ENCODE measurements around the gene HS3ST3A1.
A peak's percentile ranks its signal among the peaks of the same experiment; 100 is the strongest.

The HS3ST3A1 gene

GRCh38 chr17:13495423-13495822 lies 106.3 kb downstream of the HS3ST3A1 start:
- in situ Hi-C loops (cut with HindIII; ENCODE audit: low sequenced_read_pairs) = no loop called here
- no peak for DNase-seq (ENCODE audit: low read depth)
- H3K4me3 ChIP-seq (ENCODE audit: low read depth, low read length) = no peak overlapping the region
- TF ChIP-seq, protein P1, sequence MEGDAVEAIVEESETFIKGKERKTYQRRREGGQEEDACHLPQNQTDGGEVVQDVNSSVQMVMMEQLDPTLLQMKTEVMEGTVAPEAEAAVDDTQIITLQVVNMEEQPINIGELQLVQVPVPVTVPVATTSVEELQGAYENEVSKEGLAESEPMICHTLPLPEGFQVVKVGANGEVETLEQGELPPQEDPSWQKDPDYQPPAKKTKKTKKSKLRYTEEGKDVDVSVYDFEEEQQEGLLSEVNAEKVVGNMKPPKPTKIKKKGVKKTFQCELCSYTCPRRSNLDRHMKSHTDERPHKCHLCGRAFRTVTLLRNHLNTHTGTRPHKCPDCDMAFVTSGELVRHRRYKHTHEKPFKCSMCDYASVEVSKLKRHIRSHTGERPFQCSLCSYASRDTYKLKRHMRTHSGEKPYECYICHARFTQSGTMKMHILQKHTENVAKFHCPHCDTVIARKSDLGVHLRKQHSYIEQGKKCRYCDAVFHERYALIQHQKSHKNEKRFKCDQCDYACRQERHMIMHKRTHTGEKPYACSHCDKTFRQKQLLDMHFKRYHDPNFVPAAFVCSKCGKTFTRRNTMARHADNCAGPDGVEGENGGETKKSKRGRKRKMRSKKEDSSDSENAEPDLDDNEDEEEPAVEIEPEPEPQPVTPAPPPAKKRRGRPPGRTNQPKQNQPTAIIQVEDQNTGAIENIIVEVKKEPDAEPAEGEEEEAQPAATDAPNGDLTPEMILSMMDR (IDR thresholded peaks at IDR 0.05; ENCODE audit: low read depth, low read length, missing control alignments) = no peak

DNA sequence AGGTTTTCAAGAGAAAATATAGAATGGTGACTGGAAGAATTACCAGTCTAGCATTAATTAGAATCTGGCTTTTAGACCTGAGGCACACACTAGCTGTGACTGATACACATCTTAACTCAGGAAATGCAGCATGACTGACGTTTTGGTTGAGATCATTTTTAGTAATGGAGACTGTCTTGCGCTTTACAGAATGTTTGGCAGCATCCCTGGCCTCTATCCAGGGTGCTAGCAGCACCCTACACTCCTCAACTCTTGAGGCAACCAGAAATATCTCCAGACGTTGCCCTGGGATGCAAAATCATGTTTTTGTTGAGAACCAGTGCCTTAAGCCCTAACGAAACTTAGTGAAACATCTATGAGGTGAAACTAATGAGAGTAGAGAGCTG lies 109.0 kb downstream of the HS3ST3A1 start:
- DNase-seq (ENCODE audit: low read depth) = no peak
- in situ Hi-C loops (cut with HindIII; ENCODE audit: low sequenced_read_pairs) = loop anchor here (5.0 kb wide), 1 partner anchor 85 kb away; no protein-coding TSS in a partner anchor
- TF ChIP-seq, protein P1 (IDR thresholded peaks at IDR 0.05; ENCODE audit: low read depth, low read length, missing control alignments) = no peak
- no peak overlapping the region for H3K4me3 ChIP-seq (ENCODE audit: low read depth, low read length)

DNA sequence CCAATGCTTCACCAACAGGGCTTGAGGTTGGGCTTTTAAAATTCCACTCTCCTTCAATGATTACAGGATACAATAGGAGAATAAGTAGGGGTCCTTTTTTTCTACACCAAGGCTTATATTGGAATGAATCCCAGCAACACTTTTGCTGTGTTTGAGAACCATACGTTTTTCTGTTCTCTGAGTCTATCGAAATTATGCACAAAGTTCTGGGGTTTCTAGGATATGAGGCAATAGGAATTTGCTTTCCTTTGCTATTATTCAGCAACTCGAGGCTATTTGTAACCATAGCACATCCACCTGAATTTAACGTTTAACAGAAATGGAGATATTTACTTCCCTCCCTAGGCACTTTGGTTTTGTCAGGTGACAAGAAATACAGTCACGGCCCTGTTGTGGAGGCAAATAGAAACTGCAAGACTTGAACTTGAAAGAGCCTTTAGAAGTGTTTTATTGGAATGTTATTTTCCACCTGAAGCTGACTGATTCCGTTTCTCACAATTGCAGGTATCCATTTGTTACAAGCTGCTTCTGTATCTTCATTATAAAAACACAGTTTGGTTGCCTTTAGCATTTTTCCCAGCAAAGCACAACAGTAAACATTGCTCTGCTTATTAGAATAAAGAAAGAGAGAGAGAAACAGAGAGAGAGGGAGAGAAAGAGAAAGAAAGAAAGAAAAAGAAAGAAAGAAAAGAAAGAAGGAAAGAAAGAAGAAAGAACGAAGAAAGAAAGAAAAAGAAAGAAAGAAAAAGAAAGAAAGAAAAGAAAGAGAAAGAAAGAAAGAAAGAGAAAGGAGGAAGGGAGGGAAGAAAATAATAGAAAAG lies 109.6 kb downstream of the HS3ST3A1 start:
- in situ Hi-C loops (cut with HindIII; ENCODE audit: low sequenced_read_pairs) = loop anchor here (5.0 kb wide), 1 partner anchor 85 kb away; no protein-coding TSS in a partner anchor
- TF ChIP-seq, protein P1 (IDR thresholded peaks at IDR 0.05; ENCODE audit: low read depth, low read length, missing control alignments) = no peak
- peak; percentile 37 for DNase-seq (ENCODE audit: low read depth)

DNA sequence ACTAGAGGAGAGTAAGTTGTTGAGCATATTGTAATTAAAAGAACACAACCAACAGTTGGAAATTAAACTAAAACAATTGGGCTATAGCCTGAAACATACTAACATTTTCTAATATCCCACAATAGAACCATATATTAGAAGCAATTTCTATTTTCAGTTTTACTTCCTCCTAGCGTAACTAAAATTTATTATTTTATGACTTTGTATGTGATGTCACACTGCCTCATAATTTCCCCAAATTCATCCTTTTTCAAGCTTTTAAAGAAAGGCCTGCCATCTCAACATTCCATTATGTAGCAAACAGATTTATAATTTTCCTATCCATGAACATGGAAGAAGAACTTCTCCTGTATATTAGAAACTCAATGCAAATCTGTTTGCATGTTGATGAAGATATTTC lies 110.2 kb downstream of the HS3ST3A1 start:
- in situ Hi-C loops (cut with HindIII; ENCODE audit: low sequenced_read_pairs) = loop anchor here (5.0 kb wide), 1 partner anchor 86 kb away; no protein-coding TSS in a partner anchor
- TF ChIP-seq, protein P1 (IDR thresholded peaks at IDR 0.05; ENCODE audit: low read depth, low read length, missing control alignments) = no peak
- H3K4me3 ChIP-seq (ENCODE audit: low read depth, low read length) = no peak overlapping the region
- DNase-seq (ENCODE audit: low read depth) = no peak

More for the DNA sequence above, 109.6 kb downstream of the HS3ST3A1 start:
- no peak overlapping the region for H3K4me3 ChIP-seq (ENCODE audit: low read depth, low read length)

DNA sequence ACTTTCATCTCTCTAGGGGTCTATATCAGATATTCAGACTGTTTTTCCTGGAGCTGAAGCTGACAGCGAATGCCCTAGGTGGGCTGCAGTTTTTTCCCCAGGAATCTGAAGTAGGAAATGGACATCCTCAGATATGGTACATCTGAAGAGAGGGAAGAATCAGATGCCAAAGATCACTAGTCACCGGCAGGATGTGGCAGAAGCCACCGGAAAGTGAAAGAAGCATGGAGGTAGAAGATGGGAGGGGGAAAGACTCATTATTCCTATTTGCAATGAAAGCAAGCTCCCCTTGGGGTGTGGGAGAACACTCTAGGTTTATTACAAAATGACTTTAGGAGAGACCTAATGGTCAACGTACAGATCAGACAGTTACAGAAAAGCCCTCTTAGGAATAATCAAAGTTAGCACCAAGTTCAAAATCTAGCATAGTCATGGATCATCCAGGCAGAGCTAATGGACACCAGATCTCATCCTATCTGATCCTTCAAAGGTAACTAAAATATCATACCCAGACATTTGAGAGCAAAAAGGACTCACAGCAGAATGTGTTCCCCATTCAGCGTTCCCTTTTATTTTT lies 110.7 kb downstream of the HS3ST3A1 start:
- H3K4me3 ChIP-seq (ENCODE audit: low read depth, low read length) = no peak overlapping the region
- DNase-seq (ENCODE audit: low read depth) = no peak
- TF ChIP-seq, protein P1 (IDR thresholded peaks at IDR 0.05; ENCODE audit: low read depth, low read length, missing control alignments) = no peak
- in situ Hi-C loops (cut with HindIII; ENCODE audit: low sequenced_read_pairs) = loop anchor here (5.0 kb wide), 1 partner anchor 86 kb away; no protein-coding TSS in a partner anchor

GRCh38 chr17:13490427-13490826 lies 111.3 kb downstream of the HS3ST3A1 start:
- DNase-seq (ENCODE audit: low read depth) = no peak
- in situ Hi-C loops (cut with HindIII; ENCODE audit: low sequenced_read_pairs) = loop anchor here (5.0 kb wide), 1 partner anchor 87 kb away; no protein-coding TSS in a partner anchor
- H3K4me3 ChIP-seq (ENCODE audit: low read depth, low read length) = no peak overlapping the region
- TF ChIP-seq, protein P1 (IDR thresholded peaks at IDR 0.05; ENCODE audit: low read depth, low read length, missing control alignments) = no peak
